ENCODE measurements around the gene PDPK1.
"Not testable (repeated sequence)": the region's sequence is repeated elsewhere in the genome, so short reads cannot be mapped to it uniquely, and the experiment has no call there.

The PDPK1 gene

DNA sequence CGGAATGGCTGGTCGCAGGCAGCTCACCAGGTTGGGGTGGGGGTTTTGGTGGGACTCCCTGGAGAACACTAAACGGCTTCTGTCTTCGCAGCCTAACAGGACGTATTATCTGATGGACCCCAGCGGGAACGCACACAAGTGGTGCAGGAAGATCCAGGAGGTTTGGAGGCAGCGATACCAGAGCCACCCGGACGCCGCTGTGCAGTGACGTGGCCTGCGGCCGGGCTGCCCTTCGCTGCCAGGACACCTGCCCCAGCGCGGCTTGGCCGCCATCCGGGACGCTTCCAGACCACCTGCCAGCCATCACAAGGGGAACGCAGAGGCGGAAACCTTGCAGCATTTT lies 59.7 kb downstream of the PDPK1 start:
- no peak overlapping the region for H3K27ac ChIP-seq
- no peak overlapping the region for H3K4me3 ChIP-seq (ENCODE audit: low read depth, low read length)
- no peak for DNase-seq
- in situ Hi-C loops (cut with HindIII; ENCODE audit: low pct_ligation_motif_present, low sequenced_read_pairs), result no loop called here
- no peak for TF ChIP-seq CTCF (IDR thresholded peaks at IDR 0.05; ENCODE audit: low read depth, low read length, missing control alignments)
- peaks cover 27% of the 10 kb centered on the region for H3K36me3 ChIP-seq (replicated peaks)
- no peaks in the 10 kb centered on the region for H3K27me3 ChIP-seq (replicated peaks)

DNA sequence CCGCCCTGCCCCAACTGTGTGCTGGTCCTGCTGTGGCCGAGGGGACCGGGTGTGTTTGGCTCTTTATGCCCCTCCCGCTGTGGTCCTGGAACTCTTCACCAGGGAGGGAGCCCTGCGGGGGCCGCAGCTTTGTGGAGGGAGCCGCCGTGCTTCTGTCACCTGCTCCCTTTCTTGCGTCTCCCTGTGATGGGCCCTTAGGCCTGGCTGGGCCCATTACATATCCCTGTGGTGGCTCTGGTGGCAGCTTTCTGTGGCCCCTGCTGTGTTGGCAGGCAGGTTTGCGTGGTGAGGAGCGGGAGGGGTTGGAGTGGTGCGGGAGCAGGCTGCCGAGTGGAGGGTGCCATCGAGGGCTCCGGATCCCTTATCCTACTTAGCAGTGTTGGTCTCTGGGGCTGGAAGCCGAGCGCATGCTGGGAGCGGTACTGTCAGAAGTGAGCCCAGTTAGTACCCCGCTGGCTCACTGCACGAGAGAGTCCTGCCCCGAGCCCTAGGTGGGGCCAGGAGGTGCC lies 60.4 kb downstream of the PDPK1 start:
- H3K27ac ChIP-seq, result no peak overlapping the region
- H3K4me3 ChIP-seq (ENCODE audit: low read depth, low read length), result no peak overlapping the region
- no peaks in the 10 kb centered on the region for H3K27me3 ChIP-seq (replicated peaks)
- H3K36me3 ChIP-seq (replicated peaks), result peaks cover 27% of the 10 kb centered on the region
- TF ChIP-seq CTCF (IDR thresholded peaks at IDR 0.05; ENCODE audit: low read depth, low read length, missing control alignments), result no peak
- in situ Hi-C loops (cut with HindIII; ENCODE audit: low pct_ligation_motif_present, low sequenced_read_pairs), result no loop called here
- DNase-seq, result no peak

DNA sequence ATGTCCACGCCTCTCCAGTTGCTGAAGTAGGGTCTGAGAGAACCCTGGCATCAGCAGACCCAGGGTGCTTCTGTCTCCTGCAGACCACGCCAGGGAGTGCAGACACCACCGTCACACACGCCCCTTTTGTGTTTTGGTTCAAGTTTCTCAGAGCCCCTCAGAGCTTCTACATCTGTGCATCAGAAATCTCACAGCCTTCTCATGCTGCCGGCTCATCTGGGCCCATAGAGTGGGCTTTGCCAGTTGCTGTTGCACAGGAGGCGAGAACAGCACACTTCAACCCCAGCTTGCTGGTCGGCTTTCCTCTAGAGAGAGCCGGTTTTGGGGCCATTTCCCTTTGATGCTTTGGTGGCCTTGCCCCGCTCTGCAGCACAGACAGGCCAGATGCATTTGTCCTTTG lies 60.9 kb downstream of the PDPK1 start:
- DNase-seq, result no peak
- Histone ChIP-seq H3K27ac (no peak overlapping the region), H3K27me3 (replicated peaks) (no peaks in the 10 kb centered on the region), H3K4me3 (ENCODE audit: low read depth, low read length) (no peak overlapping the region), H3K36me3 (replicated peaks) (peaks cover 27% of the 10 kb centered on the region)
- TF ChIP-seq CTCF (IDR thresholded peaks at IDR 0.05; ENCODE audit: low read depth, low read length, missing control alignments), result no peak
- in situ Hi-C loops (cut with HindIII; ENCODE audit: low pct_ligation_motif_present, low sequenced_read_pairs), result no loop called here

DNA sequence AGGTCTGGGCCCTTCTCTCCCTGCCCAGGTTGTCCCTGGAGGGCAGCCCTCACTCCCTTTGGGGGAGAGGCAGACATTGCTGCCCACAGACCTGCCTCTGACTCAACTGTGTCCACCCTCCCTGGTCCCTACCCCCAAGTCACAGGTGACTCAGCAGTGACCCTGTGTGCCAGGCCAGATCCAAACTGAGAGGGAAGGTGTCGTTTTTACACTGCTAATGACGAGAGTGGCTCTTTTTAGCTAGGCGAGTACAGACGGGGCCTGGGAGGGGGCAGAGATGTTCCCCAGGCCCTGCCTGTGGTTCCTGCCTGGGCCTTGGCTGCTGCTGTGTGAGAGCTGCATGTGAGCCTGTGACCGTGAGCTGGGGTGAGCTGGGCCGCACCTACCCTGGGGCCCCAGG lies 61.3 kb downstream of the PDPK1 start:
- DNase-seq; H3K27me3 ChIP-seq (replicated peaks); in situ Hi-C loops (cut with HindIII; ENCODE audit: low pct_ligation_motif_present, low sequenced_read_pairs); H3K27ac ChIP-seq; H3K4me3 ChIP-seq (ENCODE audit: low read depth, low read length): not testable (repeated sequence)
- H3K36me3 ChIP-seq (replicated peaks), result peaks cover 24% of the 10 kb centered on the region

GRCh38 chr16:2599785-2600184 lies 62.0 kb downstream of the PDPK1 start:
- H3K27ac ChIP-seq; H3K4me3 ChIP-seq (ENCODE audit: low read depth, low read length); in situ Hi-C loops (cut with HindIII; ENCODE audit: low pct_ligation_motif_present, low sequenced_read_pairs); DNase-seq; H3K27me3 ChIP-seq (replicated peaks): not testable (repeated sequence)
- H3K36me3 ChIP-seq (replicated peaks), result peaks cover 24% of the 10 kb centered on the region

DNA sequence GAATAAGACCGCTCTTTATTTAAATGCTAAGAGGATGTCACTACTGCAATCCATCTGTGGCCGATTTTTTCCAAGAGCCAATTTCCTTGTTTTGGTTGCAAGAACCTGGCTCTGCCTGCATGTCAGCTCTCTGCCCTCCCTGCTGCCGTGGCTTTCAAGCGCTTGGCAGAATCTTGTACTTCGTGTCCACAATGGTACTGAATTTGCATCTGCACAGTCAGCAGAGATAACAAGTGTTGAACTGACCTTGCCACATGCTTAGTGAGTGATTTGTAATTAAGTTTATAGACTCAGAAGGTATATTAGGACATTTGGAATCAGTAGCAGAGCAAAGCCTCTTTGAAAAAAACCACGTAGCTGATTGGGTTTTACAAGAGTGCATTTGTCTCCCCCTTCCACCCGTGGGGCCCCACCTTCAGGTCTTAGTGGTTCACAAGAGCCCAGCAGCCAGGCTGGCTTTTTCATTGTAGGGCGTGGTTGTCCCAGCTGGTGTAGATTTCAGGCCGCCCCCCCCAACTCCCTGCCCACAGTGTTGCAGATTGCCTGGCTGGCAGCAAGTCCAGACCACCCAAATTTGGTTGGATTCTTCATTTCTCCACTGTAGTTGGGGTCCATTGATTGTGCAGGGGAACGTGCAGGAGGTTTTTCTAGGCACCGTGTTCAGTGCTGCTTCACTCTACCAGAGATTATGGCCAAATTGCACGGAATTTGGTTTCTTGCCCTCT lies 63.6 kb downstream of the PDPK1 start:
- H3K4me3 ChIP-seq (ENCODE audit: low read depth, low read length); H3K27me3 ChIP-seq (replicated peaks); DNase-seq; in situ Hi-C loops (cut with HindIII; ENCODE audit: low pct_ligation_motif_present, low sequenced_read_pairs); H3K27ac ChIP-seq: not testable (repeated sequence)
- H3K36me3 ChIP-seq (replicated peaks), result peaks cover 24% of the 10 kb centered on the region

DNA sequence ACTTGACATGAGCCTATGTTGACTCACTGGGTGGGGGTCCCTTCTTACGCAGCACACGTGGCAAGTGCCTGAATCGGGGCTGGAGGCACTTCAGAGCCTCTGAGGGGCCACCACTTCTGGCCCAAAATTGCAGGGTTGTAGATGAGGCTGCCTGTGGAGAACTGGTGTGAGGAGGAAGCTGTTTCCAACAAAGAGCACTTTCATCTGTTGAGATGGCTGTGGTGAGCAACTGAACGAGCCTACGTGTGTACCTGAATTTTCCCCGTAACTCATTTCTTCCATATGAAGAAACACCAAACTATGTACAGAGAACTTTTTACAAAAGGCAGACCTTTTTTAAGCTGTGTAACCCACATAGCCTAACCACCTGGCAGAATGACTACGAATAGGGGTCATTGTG lies 64.4 kb downstream of the PDPK1 start:
- H3K27me3 ChIP-seq (replicated peaks); H3K27ac ChIP-seq; H3K4me3 ChIP-seq (ENCODE audit: low read depth, low read length); in situ Hi-C loops (cut with HindIII; ENCODE audit: low pct_ligation_motif_present, low sequenced_read_pairs); DNase-seq: not testable (repeated sequence)
- peaks cover 19% of the 10 kb centered on the region for H3K36me3 ChIP-seq (replicated peaks)

All from brain microvascular endothelial cell (primary cell).